Limb (tissue), 2 donors: ENCODE data around the gene SH3PXD2B.
"Not testable (repeated sequence)": the region's sequence is repeated elsewhere in the genome, so short reads cannot be mapped to it uniquely, and the experiment has no call there.

Experiments
- DNase-seq, 2 donors: peaks; one replicate each; pipeline ENCODE4 v3.0.0-alpha.2; 2016; ENCODE audit errors: extremely low spot score in 2 of 2

Gene SH3PXD2B

DNA sequence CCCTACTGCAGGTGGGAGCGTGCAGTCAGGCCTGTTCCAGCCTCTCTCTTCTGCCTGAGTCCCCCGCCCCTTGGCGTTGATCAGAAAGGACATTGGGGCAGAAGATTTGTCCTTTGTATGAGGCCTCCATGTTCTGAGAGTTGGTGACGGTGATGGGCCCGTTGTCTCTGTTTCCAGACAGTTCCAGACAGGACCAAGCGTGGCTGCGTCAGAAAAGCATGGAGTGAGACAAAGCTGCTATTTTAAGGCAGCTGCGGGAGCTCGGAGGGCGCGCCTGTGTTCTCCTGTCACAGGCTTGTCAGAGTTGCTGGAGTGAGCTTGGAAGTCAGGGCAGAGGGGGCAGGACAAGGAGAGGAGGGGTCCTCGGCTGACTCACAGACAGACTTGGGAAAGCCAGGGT, 32.1 kb upstream of the SH3PXD2B start:
- no peak for DNase-seq

DNA sequence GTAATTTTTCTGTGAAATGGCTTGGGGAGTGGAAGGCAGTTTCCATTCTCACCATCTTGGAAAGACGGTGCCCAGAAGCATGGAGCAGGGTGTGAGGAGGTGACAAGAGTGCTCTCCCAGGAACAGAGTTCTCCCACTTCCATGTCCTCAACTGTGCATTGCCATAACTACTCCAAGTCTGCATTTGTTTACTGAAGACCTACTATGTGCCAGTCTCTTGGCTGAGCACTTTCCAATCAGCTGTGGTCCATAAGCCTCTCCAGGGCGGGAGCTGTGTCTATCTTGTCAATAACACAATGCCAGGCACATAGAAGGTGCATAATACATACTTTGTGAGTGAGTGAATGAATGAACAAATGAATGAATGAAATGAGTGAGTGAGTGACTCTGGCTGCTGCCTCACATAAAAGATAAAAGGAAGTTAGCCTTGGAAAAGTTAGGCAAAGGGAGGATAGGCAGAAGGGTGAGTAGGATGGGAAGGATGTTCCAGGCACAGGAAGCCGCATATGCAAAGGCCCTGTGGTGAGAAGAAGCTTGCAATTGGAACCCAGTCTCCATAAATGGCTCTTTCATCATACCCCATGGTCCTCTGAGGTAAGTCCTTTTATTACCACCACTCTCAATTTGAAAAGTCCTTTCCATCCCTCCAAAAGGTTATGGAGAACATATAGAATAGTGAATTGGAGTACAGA, 31.3 kb upstream of the SH3PXD2B start:
- DNase-seq: no peak

DNA sequence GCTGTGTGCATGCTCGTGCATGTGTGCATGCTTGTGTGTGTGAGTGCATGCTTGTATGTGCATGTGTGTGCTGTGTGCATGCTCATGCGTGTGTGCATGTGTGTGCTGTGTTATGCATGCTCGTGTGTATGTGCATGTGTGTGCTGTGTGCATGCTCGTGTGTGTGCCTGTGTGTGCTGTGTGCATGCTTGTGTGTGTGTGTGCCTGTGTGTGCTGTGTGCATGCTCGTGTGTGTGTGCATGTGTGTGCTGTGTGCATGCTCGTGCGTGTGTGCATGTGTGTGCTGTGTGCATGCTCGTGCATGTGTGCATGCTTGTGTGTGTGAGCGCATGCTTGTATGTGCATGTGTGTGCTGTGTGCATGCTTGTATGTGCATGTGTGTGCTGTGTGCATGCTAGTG, 30.3 kb upstream of the SH3PXD2B start:
- DNase-seq: no peak

DNA sequence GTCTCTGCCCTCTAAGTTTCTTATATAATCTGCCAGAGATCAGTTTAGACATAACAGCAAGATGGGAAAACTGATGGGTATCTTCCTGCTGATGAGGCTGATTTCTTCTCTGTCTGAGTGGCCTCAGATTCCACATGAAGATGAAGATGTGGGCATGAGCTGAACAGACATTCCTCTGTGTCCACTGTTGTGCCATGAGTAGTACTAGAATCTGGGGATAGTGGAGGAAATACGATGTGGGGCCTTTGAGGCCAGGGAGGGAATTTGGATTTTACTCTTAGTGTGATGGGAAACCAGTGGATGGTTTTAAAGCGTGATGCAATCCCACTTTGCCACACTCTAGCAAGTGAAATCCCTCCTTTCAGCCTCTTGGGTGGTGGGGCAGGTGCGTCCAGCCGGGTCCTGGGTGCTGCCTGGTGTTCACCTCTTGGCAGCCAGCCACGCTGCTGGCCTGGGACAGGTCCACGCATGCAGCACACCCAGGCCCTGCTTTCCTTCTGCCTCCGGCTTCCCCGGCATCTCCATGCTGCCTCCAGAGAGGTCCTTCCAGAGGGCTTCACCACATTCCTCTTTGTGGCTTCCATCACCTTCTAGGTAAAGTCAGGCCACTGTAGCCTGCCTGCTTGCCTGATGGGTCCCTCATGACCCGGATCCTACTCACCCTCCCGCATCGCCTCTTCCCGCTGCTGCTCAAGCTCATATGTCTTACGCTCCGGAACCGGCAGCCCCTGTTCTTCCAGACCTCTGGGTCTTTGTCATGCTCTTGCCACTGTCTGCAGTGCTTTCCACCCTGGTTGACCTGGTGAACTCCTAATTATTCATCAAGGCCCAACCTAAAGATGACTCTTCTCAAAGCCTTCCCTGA, 28.1 kb upstream of the SH3PXD2B start:
- no peak for DNase-seq

DNA sequence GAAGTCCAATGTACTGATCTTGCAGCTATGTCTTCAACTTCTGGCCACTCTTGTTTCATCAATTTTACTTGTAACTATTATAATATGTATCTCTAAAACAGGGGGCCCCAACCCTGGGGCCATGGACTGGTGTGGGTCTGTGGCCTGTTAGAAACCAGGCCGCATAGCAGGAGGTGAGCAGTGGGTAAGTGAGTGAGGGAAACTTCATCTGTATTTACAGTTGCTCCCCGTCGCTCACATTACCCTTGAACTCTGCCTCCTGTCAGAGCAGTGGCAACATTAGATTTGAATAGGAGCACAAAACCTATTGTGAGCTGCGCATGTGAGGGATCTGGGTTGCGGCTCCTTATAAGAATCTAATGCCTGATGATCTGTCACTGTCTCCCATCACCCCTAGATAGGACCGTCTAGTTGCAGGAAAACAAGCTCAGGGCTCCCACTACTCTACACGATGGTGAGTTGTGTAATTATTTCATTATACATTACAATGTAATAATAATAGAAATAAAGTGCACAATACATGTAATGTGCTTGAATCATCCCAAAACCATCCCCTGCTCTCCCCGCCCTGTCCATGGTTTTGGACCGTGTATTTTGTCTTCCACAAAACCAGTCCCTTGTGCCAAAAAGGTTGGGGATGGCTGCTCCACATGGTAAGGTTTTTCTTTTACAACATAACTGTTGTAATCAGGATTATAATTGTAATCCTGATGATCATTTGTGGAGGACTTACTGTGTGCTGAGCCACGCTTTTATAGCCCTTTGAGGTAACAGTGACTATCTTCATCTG, 26.9 kb upstream of the SH3PXD2B start:
- no peak for DNase-seq

DNA sequence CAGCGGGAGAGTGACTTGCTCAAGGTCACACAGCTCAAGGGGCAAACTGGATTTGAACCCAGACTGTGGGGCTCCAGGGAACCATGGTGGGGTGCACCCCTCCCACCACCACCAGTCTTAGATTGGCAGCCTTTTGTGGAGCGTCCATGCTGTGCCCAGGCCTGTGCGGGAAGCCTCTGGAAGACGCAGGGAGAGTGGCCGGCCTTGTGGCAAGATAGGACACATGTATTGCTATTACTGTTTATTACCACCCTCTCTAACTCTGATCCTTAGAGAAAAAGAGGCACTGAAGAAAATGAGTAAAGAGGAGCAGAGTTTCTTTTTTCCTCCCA, 25.4 kb upstream of the SH3PXD2B start:
- DNase-seq: no peak

DNA sequence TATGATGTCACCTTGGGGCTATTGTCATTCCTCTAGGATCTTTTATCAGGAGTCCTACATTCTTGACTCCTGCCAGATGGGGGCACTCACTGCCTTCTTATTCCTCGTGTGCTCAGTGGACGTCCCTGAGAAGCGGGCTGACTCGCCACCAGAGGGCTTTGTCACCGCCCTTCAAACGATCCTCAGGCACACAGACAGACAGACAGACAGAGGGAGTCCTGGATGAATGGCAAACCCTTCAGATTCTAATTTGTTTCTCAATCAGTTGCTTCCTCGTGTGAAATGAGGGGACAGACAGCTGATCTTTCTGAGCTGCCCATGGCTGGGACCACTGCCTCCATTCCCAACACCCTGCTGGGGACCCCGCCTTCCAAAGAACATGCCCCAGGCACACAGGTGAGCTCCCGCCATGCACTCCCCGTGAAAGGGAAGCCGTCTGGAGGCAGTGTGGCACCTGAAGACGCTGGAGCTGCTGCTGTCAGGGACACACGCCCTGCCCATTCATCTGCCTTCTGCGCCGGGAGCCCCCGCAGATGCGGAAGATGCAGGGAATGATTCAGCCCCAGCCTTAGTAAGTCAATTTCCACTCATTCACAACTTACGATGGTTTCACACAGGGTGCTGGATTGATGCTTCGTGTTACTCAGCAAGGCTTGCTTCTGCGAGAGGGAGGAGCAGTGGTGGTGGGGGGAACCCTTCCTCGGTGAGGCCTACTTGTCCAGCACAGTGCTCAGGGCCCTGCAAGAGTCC, 24.9 kb upstream of the SH3PXD2B start:
- peak; percentile 84 to 89 for DNase-seq

DNA sequence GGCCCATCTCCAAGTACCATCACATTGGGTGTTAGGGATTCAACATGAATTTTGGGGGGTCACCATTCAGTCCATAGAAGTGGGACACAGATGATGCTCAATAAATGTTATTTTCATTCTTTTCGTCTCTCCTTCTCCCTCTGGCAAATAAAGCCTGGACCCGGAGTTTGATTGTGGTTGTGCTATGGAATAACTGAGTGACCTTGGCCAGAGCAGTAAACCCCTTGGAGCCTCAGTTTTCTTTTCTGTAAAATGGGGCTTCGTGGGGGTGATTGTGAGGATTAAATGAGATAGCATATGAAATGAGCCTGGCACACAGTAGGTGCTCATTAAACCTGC, 24.3 kb upstream of the SH3PXD2B start:
- not testable (repeated sequence) for DNase-seq

DNA sequence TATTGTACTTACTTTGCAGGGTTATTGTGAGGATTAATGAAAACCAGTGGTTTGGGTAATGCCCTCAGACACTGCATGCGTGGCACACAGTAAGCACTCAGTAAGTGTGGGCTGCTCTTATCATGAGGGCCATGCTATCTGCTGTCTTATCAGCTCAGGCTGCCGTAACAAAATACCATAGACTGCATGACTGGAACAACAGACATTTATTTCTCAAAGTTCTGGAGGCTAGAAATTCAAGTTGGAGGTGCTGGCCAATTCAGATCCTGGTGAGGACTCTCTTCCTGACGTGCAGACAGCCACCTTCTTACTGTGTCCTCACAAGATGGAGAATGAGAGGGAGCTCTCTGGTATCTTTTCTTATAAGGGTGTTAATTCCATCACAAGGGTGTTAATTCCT, 23.9 kb upstream of the SH3PXD2B start:
- DNase-seq: no peak

DNA sequence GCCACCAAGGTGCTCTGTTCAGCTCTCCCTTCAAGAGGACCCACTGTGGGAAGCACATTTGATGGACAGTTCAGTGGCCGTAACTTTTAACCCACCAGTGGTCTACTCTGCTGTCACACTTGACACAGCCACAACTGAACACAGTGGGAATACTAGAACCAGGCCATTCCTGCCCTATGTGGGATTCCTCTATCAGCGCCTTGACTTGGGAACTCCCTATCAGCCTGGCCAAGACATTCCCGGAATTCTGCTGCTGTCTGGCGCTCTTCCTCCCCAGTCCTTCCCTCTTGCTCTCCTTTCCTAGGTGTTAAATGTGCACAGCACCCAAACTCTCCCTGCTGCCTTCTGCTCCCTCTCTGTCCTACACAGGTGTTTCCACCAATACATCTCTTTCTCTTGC, 23.1 kb upstream of the SH3PXD2B start:
- no peak for DNase-seq

DNA sequence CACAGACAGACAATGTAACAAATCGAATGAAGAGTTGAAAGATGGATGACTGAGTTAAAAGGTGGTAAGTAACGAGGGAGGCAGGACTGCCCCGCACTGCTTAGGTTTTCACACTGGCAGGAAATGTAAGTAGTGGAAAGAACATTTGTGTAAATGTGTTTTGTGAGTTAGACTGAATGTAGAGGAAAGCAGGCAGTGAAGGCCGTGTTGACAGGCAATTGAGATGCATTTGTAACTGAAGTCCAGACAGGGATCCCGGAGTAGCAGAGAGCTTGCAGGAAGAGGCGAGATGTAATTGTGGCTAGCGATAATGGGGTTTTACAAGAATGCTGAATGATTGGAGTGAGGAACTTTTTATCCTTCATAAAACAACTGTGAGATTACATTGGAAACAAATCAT, 20.0 kb upstream of the SH3PXD2B start:
- no peak for DNase-seq

DNA sequence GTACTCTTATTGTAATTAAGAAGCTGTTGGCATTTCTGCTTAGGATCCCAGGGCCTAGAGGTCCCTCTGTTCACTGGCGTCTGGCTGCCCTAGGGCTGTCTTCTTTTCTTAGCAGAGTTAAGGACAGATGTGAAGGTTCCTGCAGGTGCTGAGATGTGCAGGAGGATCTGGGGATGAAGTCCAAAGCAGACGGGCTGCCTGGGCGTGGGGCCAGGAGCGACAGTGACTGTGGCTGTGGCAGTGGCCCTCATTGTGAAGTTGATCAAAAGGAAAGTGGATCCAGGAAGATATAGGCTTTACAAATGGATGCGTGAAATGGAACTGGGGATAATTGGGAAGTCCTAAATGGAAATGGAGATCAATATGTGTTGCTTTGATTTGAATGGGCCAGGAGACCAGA, 19.1 kb upstream of the SH3PXD2B start:
- no peak for DNase-seq

DNA sequence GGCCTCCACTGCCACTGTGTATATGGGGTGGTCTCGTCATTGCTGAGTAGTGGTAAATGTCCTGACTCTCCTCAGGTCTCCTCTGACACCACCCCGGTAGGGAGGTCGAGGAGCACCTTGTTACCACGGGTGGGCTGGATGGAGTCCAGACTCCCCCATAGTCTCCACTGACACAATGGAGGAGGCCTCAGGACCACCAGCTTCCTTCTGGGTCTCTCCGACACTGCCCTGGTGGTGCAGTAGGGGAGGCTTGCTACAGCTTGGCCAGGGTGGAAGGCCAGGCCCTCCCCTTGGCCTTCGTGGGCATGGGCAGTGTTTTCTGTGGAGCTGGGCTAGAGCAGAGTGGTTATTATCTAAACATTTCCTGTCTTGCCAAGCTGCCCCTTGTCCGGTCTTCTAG, 15.4 kb upstream of the SH3PXD2B start:
- DNase-seq: no peak

DNA sequence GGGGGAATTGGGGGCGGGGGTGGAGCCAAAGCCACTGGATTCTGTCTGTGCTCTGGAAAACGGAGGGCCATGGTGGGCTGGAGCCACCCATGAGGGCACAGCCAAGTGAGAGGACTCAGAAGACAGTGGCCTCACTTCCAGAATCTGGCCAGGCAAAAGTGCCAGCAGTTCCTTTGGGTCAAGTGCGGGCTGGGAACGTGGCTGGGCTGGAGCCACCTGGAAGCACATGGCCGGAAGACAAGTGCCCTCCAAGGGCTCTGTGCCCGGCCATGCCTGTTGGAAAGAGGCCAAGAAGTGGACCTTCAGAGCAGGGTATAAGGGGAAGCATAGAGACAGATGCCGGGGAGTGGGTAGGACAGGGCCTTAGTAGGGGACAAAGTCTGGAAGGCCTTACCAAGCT, 11.7 kb upstream of the SH3PXD2B start:
- no peak for DNase-seq

DNA sequence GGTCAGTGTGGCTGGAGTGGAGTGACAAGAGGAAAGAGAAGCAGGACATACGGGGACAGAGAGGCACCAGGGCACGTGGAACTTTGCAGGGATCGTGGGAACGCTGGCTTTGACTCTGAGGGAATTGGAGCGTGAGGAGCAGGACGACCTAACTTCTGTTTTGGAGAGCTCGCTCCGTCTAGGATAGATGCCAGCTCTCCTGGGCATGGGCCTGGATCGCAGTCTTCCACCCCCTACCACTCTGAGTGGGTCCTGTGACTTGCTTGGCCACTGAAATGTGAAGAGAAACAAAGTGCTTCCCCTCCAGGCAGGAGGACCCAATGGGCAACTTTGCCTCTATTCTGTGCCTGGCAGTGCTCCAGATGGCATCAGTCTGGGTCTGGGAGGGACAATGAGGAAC, 8.7 kb upstream of the SH3PXD2B start:
- DNase-seq: no peak

DNA sequence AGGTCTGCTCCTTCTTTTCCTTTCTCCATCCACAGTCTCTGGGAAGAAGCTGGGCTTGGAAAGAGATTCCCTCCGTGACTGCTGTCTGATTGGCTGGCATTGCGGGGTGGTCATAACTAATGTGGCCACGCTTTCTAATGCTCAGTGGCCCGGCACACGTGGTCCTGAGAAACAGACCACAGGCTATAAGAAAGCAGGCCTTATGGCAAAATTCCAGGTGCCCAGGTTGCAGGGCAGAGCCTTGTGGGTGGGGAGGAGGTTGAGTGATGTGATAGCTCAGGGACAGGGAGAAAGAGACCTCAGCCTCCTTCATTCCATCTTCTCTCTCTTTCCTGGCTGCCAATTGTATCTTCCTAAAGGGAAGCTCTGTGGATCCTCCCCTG, 5.4 kb upstream of the SH3PXD2B start:
- no peak for DNase-seq

DNA sequence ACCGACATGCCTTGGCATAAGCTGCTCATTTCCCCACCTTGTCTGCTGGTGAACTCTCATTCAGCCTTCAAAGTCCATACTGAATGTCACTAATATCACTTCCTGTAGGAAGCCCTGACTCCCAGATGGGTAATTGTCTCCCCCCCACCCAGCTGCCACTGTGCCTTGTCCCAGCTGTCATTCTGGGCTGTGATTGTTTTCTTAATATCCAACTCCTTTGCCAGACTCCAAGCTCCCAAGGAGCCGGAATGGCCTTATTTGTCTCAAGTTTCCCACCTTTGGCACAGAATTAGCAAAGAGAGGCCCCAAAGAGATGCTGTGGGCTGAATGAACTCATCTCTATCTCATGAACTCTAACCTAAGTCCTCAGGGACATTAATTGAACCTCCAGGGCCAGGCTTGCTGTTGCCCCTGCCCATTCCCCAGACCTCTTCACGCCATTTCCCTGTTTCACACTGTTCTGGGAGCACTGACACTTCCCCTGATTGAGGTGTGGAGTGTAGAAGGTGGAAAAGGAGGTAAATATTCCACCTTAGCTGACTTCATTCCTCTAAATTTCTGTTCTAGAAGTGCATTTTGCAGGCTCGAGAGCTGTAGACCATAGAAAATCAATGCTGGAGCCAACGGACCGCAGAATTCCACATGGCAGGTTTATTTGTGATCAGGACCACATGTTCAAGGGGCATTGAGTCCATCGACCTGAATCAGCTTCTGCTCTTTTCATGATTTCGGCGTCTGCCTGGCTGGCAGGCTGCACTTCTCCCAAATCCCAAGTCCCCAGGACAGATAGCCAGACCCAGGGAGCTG, 4.9 kb upstream of the SH3PXD2B start:
- no peak for DNase-seq

DNA sequence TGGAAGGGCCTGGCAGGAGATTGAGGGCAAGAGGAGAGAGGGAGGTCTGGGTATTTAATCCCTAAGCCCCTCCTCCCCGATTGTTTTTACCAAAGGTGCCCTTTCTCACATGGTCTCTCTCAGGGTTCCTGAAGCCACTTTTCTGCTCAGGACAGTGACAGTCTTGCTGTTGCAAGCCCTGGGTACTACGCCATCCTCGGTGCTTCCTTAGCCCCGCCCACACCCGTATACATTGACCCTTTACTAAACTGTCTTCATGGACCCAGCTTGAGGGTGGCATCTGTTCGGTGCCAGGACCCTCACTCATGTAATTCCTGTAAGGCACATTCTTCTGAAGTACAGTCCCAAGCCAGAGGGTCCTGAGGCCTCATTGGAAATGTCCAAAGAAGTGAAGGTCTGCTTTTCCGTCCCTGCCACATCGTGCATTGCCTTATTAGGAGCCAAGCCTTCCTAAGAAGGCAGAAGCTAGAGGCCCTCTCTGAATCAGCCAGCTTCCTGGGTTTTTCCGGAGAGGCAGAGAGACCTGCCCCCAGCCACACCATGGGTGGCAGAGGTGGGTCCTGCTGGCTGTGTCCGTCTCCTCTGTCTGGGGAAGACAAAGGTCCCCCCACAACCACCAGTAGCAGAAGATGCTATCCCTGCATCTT, 1.9 kb upstream of the SH3PXD2B start:
- no peak for DNase-seq

DNA sequence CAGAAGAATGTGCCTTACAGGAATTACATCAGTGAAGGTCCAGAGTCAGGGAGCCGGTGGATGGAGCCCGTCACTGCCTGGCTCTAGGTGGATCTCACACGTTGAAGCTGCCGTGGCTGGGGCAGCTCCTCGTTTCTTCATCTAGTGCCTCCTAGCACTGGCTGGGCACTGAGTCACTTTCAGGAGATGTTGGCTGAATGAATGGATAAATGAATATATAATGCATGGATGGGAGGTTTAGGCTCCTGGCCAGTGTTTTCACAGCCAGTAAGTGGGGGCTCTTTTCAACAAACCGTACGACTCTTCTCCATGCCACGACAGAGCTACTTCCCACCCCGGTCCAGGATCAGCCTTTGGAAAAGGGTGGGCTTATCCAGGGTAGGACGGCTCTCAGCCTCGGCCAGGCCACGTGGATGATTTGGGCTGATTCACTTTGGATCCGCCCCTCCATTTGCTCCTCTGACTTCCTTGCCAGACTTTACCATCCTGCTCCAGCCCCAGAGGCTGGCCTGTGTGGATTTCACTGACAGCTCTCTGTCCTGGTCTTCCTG, 1.3 kb upstream of the SH3PXD2B start:
- DNase-seq: peak; percentile 58 to 66

DNA sequence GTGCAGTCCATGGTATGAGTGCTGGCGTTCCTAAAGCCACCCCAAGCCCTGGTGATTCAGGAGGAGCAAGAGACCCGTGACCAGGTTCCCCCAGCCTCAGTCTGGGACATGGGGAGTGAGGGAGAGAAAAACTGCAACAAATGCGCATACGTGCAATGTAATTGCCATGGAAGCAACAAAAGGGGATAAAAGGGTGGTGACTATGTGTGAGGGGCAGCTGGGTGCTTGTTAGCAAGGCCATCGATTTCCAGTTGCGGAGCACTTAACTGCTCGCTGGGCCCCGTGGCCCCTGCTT, 709 bp upstream of the SH3PXD2B start:
- DNase-seq: no peak
